Stimulated activated CD4-positive, alpha-beta T cell treated with anti-CD3 and anti-CD28 coated beads, Interleukin-4, amount 100 ng/mL, for 1 hour (primary cell): ENCODE results near the gene NEXN.
"Not testable (repeated sequence)": the region's sequence is repeated elsewhere in the genome, so short reads cannot be mapped to it uniquely, and the experiment has no call there.

Experiments used
- DNase-seq: peaks from one replicate; pipeline ENCODE4 v3.0.0-alpha.2; 2020

NEXN gene

GRCh38 chr1:77966291-77966690 lies 77.9 kb downstream of the NEXN start:
- no peak for DNase-seq

DNA sequence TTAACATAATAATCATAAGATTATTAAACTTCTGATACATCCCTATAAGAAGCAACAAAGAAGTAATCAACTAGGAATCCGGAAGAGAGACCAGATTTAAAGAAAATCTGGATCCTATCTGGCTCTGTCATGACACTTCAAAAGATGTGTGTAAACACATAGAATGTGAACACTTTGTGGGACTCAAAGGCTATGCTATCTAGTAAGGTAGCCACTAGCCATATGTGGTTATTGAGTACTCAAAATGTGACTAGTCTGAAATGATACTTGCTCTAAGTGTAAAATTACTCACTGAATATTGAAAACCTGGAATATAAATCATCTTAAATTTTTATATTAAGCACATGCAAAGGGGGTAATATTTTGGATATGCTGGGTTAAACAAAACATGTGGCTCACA lies 81.8 kb downstream of the NEXN start:
- no peak for DNase-seq

- DNase-seq = no peak
Measured at GRCh38 chr1:77972080-77972479, 83.7 kb downstream of the NEXN start.

DNA sequence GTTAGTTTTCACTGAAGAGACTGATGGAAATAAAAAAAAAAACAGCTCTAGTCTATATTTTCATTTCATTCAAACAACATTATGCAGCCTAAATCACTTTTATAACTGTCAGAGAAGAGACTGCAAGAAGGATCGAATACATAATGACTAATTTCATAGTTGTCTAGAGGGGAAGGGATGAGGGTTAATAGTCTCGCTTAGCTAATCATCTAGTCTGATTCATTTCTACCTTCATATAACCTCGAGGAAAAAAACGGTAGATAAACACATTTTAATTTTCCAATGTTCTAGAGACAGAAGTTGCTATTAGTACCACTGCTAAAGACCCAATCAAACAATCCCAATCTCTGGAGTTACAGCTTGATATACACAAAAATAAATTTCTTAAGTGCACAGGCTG lies 87.0 kb downstream of the NEXN start:
- no peak for DNase-seq

- DNase-seq = no peak
Measured at GRCh38 chr1:77975907-77976306, 87.5 kb downstream of the NEXN start.

GRCh38 chr1:77976433-77977076 lies 88.1 kb downstream of the NEXN start:
- DNase-seq = no peak

DNA sequence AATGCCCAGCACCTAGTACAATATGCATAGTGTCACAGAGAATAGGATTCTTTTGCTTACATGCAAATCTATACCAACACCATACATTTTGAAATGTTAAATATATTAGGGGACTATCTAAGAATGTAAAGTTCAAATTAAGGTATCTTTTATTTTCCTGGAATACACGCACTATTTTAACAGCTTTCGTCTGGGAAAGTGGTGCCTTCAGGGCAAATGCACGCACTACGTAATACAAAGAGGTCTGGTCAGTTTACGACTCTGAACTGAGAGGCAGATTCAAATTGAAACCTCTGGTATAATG lies 89.5 kb downstream of the NEXN start:
- DNase-seq = no peak

DNA sequence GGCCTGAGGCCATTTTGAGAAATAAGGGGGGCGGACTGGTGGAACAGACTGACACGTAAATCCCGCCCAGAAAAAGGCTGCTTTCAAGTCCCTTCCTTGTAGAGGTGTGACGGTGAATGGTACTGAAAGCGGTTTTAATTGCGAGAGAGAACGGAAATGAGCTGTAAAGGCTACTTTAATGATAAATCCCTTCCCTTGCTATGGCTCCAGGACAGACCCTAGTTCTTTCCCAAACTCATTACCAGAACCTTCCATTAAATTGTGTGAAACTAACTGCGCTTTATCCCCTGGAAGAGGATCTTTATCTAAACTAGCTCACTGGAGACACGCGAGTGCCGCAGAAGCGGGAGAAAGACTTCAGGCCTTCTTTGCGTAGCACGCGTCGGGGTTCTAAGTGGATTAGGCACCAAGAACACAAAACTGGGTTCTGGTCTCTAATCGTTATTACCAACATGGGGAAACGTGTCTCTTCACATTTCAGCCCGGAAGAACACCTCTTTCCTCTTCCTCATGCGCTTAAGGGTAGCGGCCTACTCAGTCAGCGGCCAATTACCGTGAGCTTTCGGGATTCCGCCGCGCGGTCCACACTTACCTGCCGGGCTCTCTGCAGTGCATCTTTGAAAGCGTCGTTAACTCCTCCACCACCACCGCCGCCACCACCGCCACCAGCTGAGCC lies 90.0 kb downstream of the NEXN start:
- peak; percentile 54 for DNase-seq

- peak; percentile 89 for DNase-seq
Measured at GRCh38 chr1:77978969-77979876, 90.8 kb downstream of the NEXN start, which contains the start of gene FUBP1. Gene FUBP1, minus strand, starts transcription at chr1:77979072. Its CDS starts 68 bp downstream, at chr1:77979004.

GRCh38 chr1:77983352-77983996 lies 95.0 kb downstream of the NEXN start:
- not testable (repeated sequence) for DNase-seq

- DNase-seq = no peak
Measured at GRCh38 chr1:77983997-77984355, 95.6 kb downstream of the NEXN start.

- no peak for DNase-seq
Measured at GRCh38 chr1:77984629-77985028, 96.2 kb downstream of the NEXN start.

- DNase-seq = no peak
Measured at GRCh38 chr1:77986810-77987209, 98.4 kb downstream of the NEXN start.

DNA sequence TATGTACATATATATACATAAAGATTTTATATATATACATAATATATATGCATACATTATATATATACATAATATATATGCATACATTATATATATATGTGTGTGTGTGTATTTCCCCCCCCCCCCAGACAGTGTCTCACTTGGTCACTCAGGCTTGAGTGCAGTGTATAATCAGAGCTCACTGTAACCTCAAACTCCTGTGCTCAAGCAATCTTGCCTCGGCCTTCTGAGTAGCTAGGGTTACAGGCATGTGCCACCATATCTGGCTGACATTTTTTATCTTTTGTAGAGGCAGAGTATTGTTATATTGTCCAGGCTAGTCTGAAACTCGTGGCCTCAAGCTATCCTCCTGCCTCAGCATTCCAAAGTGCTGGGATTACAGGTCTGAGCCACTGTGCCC lies 99.5 kb downstream of the NEXN start:
- no peak for DNase-seq

DNA sequence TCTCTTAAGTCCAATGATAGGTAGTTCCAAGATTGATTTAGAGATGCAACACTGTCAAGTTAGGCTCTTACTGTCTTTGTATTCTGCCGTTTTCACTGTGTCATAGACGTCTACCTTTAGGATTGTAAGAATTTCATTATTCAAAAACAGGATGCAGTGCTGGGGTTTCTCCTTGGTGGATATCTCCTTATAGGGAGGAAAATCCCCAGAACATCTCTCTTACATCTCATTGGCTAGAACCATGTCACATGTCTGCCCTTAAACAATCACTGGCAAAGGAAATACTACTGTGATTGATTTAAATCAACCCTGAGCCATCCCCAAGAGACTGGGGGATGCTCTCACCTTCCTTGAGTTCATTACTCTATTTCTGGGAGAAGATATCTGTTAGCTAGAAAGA lies 101.3 kb downstream of the NEXN start:
- no peak for DNase-seq

- DNase-seq = no peak
Measured at GRCh38 chr1:77990629-77991204, 102.3 kb downstream of the NEXN start.

DNA sequence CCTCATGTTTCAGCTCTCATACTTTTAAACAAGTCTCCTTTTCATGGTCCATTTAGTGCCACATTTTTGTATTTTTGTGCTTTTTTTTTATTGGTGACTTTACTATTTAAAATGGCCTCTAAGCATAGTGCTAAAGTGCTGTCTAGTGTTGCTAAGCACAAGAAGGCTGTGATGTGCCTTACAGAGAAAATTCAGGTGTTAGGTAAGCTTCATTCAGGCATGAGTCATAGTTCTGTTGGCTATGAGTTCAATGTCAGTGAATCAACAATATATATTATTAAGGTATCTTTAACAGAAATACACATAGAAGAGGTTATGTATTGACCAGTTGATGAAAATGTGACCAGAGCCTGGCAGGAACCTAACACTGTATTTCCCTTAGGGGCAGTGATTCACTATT lies 103.2 kb downstream of the NEXN start:
- DNase-seq = no peak
